GM19372 (cell line): ENCODE results near the gene MAN1C1.
"Not testable (repeated sequence)": the region's sequence is repeated elsewhere in the genome, so short reads cannot be mapped to it uniquely, and the experiment has no call there.

Experiments used
- ATAC-seq: cut with Tn5 transposase; IDR thresholded peaks from one replicate; pipeline ENCODE4 v1.9.1; 2021; ENCODE audit warnings: mild to moderate bottlenecking, low read depth, moderate library complexity; ENCODE audit not compliant: unreplicated experiment

The MAN1C1 gene

GRCh38 chr1:25631750-25632485, 15.3 kb downstream of the MAN1C1 start:
- no peak for ATAC-seq

- ATAC-seq: no peak
Observed at GRCh38 chr1:25634066-25634465, 17.5 kb downstream of the MAN1C1 start.

GRCh38 chr1:25634896-25635295, 18.3 kb downstream of the MAN1C1 start:
- ATAC-seq: no peak

GRCh38 chr1:25636141-25636540, 19.6 kb downstream of the MAN1C1 start:
- ATAC-seq: not testable (repeated sequence)

GRCh38 chr1:25640646-25641328, 24.2 kb downstream of the MAN1C1 start:
- ATAC-seq: no peak

DNA sequence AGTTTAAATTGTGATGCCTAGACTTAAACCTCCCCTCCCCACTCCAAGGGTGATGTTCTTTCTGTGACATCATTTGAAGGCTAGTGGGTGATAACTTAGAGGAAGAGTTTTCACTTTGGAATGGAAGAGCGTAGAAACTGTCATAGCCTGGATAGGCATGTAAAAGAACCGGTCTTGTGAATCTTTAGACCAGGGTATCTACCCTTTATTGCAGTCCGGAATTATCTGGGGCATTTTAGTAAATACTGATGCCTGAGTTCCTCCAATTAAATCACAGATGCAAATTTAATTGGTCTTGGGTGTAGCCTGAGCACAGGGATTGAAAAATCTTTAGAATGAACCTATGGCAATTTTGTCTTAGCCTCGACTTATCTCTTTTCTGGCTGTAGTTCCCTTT, 24.7 kb downstream of the MAN1C1 start:
- ATAC-seq: no peak

DNA sequence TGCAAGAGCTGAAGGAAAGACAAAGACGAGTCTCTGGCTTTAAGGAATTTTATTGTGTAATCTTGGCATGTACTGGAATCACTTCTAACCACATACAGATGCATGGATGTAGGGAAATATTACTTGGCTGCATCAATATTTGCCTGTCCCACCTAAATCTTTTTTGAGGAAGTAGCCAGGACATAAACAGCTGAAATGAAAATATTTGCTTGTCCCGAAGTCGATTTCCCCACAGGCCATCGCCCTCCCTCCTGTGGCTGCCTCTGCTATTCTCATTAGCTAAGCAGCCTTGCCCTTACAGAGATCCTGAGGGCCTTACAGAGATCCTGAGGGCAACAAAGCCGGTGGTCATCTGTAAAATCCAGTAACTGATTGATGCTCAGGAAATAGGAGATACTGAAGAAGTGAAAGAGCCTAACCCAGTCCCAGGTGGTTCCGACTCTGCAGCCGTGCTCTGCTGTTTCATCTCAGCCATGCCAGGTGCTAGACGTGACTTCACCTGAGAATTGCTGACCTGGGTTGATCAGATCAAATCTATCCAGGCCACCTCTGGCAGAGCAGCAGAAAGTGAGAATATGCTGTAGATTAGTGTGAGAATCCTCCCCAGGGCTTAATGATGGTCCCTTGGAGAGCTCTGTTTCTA, 25.5 kb downstream of the MAN1C1 start:
- no peak for ATAC-seq

DNA sequence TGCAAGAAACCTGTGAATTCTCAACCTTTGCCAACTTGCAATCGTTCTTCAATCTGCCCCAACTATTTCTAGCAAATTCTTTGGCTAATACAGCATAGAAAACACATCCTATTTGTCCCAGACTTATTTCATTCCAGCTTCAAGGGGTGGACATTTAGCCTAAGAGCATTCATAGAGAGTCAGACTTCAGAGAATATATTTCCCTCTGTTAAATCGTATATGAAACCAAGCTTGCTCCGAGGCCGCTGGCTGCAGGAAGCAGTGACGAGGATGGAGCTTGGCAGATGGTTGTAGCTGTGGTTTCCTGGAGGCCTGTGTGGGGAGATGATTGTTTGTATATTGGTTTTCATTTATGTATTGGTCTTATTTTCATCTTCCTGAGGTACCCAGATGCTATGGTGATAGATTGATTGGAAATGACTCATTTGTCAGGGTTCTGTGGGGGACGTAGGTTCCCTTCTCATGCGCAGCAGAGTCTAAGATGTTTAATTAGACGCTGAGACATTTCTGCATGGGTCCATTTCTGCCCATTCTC, 26.1 kb downstream of the MAN1C1 start:
- no peak for ATAC-seq

GRCh38 chr1:25643929-25644328, 27.3 kb downstream of the MAN1C1 start:
- ATAC-seq: no peak

DNA sequence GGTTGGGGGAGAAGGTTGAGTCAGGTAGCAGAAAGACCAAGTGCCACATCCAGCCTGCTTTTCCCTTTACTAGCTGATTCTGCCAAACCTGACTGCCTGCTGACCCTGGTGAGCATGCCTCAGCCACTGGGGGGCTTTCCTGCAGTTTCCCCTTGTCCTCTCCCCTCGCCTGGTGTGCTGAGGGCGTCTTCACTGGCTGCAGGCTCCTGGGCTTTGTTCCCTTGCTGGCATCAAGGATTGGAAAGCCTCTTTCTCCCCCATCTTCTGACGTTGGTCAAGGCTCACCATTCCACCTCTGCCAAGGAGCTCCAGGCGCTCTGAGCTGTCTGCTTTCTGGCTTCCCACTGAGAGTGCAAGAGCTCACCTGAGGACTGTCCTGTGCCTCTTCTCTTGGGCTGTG, 28.4 kb downstream of the MAN1C1 start:
- ATAC-seq: no peak

DNA sequence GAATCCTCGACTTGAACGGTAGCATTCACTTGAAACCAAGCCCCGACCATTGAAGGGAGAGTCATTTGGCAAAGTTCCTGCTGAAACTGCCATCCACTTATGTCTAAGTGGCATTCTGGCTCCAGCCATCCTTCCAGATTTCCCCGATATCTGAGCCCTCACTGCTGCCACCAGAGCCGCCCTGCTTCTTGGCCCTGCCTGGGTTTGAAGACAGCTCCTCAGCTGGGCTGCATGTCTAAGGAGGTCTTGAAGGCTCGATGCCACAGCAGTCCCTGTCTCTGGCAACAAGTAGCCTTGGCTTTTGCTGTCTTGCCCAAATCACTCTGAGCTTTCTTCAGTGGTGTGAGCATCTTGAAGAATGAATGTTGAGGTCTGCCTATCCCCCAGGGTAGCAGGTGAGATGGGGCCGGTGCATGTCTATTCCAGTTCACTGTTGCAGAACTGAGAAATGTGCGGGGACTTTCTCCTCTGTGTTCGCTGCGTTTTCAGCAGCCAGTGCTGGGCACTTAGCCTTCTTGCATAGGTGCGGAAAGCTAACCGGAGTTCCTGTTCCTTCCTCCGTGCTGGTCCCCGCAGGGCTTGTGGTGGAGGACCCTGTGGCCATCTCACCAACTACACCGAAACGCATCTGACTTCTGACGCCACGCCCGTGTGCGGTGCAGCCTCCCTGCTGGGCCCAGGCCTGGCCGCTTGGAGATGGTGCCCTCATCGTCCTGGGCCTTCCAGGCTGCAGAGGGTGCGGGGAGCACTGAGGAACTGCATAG, 29.2 kb downstream of the MAN1C1 start:
- no peak for ATAC-seq

DNA sequence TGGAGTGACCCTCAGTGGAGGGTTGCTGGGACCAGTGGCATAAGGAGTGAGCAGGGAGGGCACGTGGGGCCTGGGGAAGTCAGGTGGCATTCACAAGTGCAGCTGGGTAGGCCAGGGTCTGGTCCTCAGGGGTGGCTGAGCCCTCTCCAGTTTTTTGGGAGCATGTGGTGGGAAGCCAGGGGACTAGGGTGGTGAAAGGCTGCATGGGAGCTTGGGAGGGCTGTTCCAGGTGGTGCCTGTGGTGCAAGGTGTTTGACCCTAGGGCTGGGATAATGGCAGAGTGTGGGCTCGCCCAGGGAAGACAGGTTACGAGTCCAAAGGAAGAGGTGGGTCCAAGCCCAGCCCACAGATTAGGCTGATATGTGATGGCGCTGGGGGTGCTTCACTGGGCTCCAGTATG, 30.5 kb downstream of the MAN1C1 start:
- no peak for ATAC-seq

DNA sequence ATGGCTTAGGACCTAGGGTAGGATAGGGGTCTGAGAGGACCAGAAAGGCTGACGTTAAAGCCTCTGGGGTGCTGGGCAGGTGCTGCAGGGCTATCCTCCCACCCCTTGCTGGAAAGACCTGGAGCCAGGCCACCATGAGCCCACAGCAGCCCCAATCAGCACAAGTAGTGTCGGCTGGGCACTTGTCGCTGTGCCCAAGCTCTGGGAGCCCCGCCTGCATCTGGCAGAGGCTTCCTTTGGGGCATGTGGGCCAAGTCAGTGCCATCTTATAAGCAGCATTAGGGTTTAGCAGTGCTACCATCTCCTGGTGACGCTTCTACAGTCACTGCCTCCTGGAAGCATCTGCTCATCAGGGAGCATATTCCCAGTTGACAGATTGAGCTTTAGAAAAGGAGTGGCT, 31.3 kb downstream of the MAN1C1 start:
- no peak for ATAC-seq

- ATAC-seq: no peak
Observed at GRCh38 chr1:25648681-25649440, 32.3 kb downstream of the MAN1C1 start.

DNA sequence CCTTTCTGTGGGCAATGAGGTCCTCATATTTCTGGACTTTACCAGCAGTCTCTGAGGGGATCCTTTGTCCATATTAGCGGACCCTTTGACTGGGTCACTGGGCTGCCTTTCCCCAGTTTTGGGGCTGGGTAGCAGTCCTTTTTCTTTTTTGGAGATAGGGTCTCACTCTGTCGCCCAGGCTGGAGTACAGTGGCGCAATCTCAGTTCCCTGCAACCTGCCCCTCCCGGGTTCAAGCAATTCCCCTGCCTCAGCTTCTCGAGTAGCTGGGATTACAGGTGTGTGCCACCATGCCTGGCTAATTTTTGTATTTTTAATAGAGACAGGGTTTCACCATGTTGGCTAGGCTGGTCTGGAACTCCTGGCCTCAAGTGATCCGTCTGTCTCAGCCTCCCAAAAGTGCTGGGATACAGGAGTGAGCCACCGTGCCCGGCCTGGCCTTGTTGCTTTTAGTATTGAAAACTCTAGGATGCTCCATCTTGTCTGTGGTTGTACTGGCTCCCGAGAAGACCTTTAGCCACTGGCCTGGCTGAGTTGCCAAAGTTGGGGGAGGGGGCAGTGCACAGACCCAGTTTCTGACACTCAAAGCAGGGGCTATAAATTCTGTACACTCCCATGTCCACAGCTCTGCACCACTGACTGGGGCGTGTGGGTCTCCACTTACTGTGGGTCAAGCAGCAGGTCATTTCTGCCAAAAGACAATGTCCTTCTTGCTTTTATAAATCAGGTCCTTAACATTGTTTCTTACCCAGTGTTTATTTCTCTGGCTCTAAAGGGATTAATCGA, 33.1 kb downstream of the MAN1C1 start:
- no peak for ATAC-seq

DNA sequence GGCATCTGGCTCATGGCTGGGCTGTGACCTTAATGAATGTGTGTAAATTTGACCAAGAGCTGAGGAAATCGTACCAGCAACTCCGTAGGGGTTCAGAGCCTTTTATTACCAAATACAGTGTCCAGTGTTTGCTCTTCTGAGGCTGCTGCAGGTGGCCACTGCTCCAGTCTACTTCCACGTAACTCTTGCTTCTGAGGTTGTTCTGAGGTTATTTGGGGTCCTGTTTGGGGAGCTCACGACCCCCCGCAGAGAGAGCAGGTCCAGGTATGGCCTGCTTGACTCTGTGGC, 33.6 kb downstream of the MAN1C1 start:
- no peak for ATAC-seq

DNA sequence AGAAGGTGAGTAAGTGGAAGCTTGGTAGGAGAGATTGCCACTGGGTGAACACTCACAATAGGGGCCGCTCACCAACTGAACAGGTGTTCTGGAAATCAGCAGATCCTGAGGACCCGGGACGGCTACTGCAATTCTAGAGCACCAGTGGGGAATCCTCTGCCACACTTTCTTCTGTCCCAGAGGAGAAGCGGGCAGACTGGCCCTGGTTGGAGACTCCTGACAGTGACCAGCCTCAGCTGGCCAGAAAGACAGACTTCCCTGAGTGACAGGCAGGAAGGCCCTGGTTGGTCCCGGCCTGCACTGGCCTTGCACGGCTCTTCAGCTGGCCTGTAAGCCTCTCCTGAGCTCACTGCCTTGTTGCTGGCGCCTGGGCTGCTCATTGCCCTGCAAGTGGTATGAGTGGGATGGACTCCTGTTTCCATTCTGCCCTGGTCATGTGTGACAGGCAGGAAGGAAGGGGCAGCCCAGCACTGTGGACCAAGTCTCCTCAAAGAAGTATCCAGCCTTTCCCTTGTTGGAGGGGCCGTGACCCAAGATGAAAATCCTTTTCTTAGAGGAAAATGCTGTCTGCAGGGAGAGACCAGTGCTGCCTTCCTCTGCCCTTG, 34.5 kb downstream of the MAN1C1 start:
- ATAC-seq: no peak

DNA sequence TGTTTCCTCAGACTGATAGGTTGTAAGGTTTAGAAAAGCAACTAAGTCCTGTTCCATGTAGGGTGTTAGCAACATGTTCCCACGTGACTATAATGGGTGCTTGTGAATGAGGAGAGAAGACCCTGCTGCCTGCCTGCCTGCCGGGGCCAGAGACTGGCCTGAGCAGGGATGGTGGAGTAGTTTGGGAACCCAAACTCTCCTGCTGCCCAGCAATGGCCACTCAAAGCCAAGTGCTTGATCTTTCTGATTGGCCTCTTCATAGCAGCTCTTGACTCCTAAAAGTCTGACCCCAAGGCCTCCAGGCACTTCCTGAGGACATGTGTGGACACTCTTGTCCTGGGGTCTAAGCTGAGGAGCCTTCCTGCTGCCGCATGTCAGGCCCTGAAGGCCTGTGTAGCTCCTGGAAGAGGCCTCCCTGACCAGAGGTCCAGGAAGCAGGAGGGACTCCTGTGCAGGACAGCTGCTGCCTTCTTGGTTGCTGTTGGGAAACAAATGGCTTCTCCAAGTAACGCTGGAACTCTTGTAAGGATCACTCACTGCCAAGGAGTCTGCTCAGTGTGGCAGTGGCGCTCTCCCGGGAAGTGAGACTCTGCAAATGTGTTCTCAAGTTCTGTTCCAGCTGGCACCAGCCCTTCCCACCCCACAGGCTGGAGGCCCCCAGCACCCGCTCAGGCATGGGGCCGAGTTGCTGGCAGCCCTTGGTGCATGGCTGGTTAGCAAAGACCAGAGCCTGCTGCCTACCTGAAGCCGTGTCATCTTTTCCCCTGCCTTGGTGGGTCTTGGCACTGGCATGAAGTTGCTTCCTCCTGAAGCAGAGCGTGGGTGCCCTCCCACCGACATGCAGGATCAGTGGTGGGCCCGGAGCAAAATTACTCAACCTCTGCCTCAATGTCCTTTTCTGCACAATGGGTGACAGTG, 35.5 kb downstream of the MAN1C1 start:
- no peak for ATAC-seq
